Breast epithelium (tissue), 4 donors: ENCODE measurements around the gene TMEM87B. TPM values are rescaled to one million over a fixed set of nuclear protein-coding genes. Genes with fewer than 3 reads are reported as not detected.

Experiments used
- DNase-seq, 2 donors: peaks; one replicate each; pipeline ENCODE4 v3.0.0-alpha.2; 2019; ENCODE audit warnings: low spot score in 2 of 2
- H3K27ac ChIP-seq, 2 donors: fragments of 200-600 bp; sonication (generic) in 1 of 2; one replicate each; pipeline ENCODE4 v1.5.1; 2016 to 2019; ENCODE audit warnings: mild to moderate bottlenecking in 1 of 2
- H3K27me3 ChIP-seq, 2 donors: fragments of 200-600 bp; sonication (generic) in 1 of 2; one replicate each; pipeline versions ENCODE4 v1.5.1 to v1.6.0; 2017 to 2019; ENCODE audit warnings: control low read depth in 1 of 2, mild to moderate bottlenecking in 1 of 2
- H3K36me3 ChIP-seq: fragments of 200-600 bp; one replicate; pipeline ENCODE4 v1.5.1; 2019
- H3K4me1 ChIP-seq, 2 donors: fragments of 200-600 bp; sonication (generic); one replicate each; pipeline ENCODE4 v1.5.1; 2016 to 2019; ENCODE audit warnings: control low read depth in 1 of 2
- H3K4me3 ChIP-seq, 3 donors: fragments of 200-600 bp; sonication (generic); 1 replicate in 2 of 3; 2 replicates in 1 of 3; pipeline ENCODE4 v1.5.1; 2016 to 2019; ENCODE audit warnings: mild to moderate bottlenecking in 3 of 3, moderate library complexity in 2 of 3
- H3K9me3 ChIP-seq, 2 donors: fragments of 200-600 bp; sonication (generic) in 1 of 2; one replicate each; pipeline ENCODE4 v1.5.1; 2016 to 2019; ENCODE audit warnings: control low read depth in 1 of 2
- POLR2A ChIP-seq: fragments of 450-650 bp; IDR thresholded peaks from one replicate; pipeline ENCODE4 v1.6.1; 2016; ENCODE audit warnings: antibody characterized with exemption, mild to moderate bottlenecking, moderate library complexity
- POLR2AphosphoS5 ChIP-seq, 3 donors: sonication (generic); formaldehyde crosslinking; IDR thresholded peaks; one replicate each; pipeline ENCODE4 v1.6.1; 2017; ENCODE audit warnings: antibody characterized with exemption in 3 of 3
- intact Hi-C: fragments of 100-400 bp; cut with DNase I; formaldehyde crosslinking; loops from one replicate; pipeline ENCODE4 v1.15.1; 2023; ENCODE audit warnings: low total_unique reads
- total RNA-seq, 3 donors: library from RNA; depleted of rRNA; stranded (reverse); fragments of >200 nt; gene quantifications; one replicate each; pipeline ENCODE4 v1.1.0, GENCODE V29; 2016
- TF ChIP-seq, protein P1 (sequence below), 3 donors: fragments of 450-650 bp; IDR thresholded peaks; one replicate each; pipeline ENCODE4 v1.5.1; 2016 to 2017; ENCODE audit warnings: antibody characterized with exemption in 3 of 3, mild to moderate bottlenecking in 3 of 3, moderate library complexity in 3 of 3

TMEM87B gene
- total RNA-seq, 3 donors from 2014 or later = 16.2 to 52.0 (median 38.3) TPM

DNA sequence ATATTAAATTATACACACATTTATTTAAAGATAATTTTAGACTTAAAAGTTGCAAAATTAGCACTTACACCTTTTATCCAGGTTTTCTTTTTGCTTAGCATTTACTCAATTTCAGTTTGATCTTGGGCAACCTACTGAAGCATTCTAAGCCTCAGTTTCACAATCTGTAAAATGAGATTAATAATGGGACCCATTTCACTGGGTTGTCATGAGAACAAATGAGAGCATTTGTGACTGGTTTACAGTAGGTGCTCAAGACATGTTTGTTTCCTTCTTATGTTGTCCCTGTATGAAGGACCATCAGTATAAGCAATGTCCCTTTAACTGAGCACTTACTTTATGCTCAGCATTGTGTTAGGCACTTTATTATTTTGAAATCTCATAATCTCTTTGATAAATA is 78.3 kb downstream of the TMEM87B start:
- Histone ChIP-seq H3K4me3 (no peak overlapping the region), H3K27ac (no peak overlapping the region), H3K36me3 (no peaks in the 10 kb centered on the region), H3K9me3 (no peaks in the 10 kb centered on the region), H3K27me3 (no peaks in the 10 kb centered on the region), H3K4me1 (no peaks in the 10 kb centered on the region)
- TF ChIP-seq POLR2A (no peak), POLR2AphosphoS5 (IDR thresholded peaks at IDR 0.05) (no peak)
- TF ChIP-seq, protein P1, sequence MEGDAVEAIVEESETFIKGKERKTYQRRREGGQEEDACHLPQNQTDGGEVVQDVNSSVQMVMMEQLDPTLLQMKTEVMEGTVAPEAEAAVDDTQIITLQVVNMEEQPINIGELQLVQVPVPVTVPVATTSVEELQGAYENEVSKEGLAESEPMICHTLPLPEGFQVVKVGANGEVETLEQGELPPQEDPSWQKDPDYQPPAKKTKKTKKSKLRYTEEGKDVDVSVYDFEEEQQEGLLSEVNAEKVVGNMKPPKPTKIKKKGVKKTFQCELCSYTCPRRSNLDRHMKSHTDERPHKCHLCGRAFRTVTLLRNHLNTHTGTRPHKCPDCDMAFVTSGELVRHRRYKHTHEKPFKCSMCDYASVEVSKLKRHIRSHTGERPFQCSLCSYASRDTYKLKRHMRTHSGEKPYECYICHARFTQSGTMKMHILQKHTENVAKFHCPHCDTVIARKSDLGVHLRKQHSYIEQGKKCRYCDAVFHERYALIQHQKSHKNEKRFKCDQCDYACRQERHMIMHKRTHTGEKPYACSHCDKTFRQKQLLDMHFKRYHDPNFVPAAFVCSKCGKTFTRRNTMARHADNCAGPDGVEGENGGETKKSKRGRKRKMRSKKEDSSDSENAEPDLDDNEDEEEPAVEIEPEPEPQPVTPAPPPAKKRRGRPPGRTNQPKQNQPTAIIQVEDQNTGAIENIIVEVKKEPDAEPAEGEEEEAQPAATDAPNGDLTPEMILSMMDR (IDR thresholded peaks at IDR 0.05) = no peak
- DNase-seq = no peak
- intact Hi-C loops = loop anchor here (2.0 kb wide), 1 partner anchor 63 kb away; no protein-coding TSS in a partner anchor

DNA sequence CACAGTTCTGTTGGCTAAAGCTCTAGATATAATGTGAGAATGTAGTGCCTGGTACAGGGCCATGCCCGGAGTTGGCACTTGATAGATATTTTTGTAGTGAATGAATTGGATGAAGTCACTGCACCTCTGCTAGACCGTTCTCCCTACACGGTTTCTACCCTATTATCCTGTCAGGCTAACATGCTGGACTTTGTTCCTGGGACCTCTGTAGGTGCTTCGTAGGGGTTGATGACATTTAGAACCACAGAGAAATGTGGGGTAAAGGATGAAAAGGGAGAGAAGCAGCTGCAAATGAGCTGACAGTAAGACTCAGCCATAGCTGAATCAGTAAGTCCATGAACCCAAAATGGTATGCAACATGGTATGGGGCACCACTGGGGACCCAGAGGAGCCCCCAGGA is 79.1 kb downstream of the TMEM87B start:
- Histone ChIP-seq H3K4me1 (no peaks in the 10 kb centered on the region), H3K27me3 (no peaks in the 10 kb centered on the region), H3K36me3 (no peaks in the 10 kb centered on the region), H3K27ac (no peak overlapping the region), H3K4me3 (no peak overlapping the region), H3K9me3 (no peaks in the 10 kb centered on the region)
- TF ChIP-seq POLR2A (no peak), POLR2AphosphoS5 (IDR thresholded peaks at IDR 0.05) (no peak)
- TF ChIP-seq, protein P1 (IDR thresholded peaks at IDR 0.05) = no peak
- intact Hi-C loops = no loop called here
- DNase-seq = no peak

DNA sequence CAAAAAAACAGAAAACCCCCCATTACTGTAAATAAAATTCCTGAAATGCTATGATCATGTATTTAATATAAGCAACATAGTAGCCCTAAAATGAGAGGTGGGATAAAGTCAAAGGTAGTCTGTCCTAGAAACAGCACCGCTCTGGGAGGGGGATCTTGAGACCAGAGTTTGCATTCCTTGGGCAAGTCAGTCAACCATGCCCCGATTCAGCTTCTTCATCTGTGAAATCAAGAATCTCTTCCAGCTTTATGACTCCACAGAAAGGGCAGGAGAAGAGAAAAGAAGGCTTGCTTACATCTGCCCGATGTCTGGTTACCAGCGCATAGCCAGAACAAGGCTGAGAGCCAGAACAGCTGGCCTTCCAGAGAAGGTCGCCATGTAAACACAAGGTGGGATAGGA is 81.0 kb downstream of the TMEM87B start:
- H3K4me1 ChIP-seq = no peaks in the 10 kb centered on the region
- no peak for TF ChIP-seq POLR2A
- TF ChIP-seq, protein P1 (IDR thresholded peaks at IDR 0.05) = no peak
- no peak for TF ChIP-seq POLR2AphosphoS5 (IDR thresholded peaks at IDR 0.05)
- H3K4me3 ChIP-seq = no peak overlapping the region
- no peak for DNase-seq
- no peaks in the 10 kb centered on the region for H3K9me3 ChIP-seq
- H3K27ac ChIP-seq = no peak overlapping the region
- intact Hi-C loops = no loop called here
- H3K27me3 ChIP-seq = no peaks in the 10 kb centered on the region
- no peaks in the 10 kb centered on the region for H3K36me3 ChIP-seq

DNA sequence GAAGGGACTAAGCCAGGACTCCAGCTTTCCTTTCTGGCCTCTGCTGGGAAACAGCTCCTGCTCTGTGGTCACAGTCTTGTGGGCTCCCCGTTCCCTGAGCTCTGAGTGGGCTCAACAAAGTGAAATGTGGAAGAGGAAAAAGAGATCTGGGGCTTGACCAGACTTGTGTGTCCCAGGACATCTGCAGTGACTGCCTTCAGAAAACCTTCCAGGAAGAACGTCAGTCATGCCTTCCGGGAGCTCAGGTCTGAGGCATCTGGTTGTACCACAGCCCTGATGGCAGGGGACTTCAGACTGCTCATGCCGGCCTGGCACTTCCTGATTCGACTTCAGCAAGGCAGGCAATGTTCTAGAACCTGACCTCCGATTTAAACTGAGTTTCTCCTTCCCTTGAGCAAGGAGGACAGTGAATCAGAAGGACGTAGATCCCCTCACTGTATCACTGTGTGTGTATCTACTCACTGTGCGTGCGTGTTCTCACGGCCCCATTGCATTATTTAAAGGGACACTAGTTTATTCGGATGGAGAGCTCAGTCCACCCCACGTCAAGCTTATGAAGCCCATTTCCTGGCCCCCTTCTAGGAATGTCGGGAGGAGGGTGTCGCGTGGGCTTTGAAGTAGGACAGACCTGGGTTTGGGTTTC is 82.6 kb downstream of the TMEM87B start:
- no peak for DNase-seq

More for the DNA sequence above, 82.6 kb downstream of the TMEM87B start:
- intact Hi-C loops = no loop called here
- Histone ChIP-seq H3K9me3 (no peaks in the 10 kb centered on the region), H3K36me3 (no peaks in the 10 kb centered on the region), H3K27me3 (no peaks in the 10 kb centered on the region), H3K4me1 (no peaks in the 10 kb centered on the region), H3K27ac (peak overlapping the region; percentile 60 to 87), H3K4me3 (peak overlapping the region; percentile 53 to 96 (median 61))
- TF ChIP-seq POLR2AphosphoS5 (IDR thresholded peaks at IDR 0.05) = no peak
- TF ChIP-seq, protein P1 (IDR thresholded peaks at IDR 0.05) = no peak
- no peak for TF ChIP-seq POLR2A
